Measurements from ENCODE around the gene HDDC2. TPM values are rescaled to one million over a fixed set of nuclear protein-coding genes. Genes with fewer than 3 reads are reported as not detected.

The HDDC2 gene
- total RNA-seq, 1 experiment from 2014 or later, result 95.6 TPM

DNA sequence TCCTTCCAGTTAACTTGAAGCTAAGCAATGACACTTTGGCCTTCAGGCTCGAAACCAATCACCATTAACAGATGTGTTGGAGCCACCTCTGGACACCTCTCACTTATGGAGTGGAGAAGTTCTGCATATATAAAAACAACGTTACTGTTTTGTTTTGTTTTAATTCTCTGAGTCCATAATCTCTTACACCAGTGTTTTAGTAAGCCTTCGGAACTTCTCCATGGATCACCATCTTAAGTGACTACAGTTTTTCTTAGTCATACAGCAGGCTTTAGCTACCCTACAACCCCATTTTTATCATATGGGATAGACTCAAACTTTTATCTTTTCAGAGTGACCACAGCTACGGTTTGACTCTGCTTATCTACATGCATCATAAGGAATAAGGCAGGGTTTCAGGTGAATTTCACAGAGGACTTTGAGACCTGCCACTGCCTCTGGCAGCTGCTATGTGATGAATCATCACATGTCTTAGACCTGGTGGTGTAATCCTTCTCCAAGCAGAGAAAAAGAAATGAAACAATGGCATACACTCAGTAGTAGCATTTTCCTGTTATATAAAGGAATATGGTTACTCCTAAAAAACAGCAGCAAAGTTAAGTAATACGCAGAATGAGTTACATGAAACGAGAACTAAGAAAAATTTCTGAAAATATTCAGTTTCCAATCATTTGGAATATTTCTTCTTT lies 5.5 kb upstream of the HDDC2 start:
- intact Hi-C loops (cut with micrococcal nuclease), result no loop called here
- Histone ChIP-seq H3K4me3 (replicated peaks in 1 of 2; ENCODE audit: low read depth in 1 of 2, low read length in 2 of 2) (no peak overlapping the region), H3K27me3 (ENCODE audit: insufficient read depth, low read length) (no peaks in the 10 kb centered on the region), H3K4me1 (ENCODE audit: control insufficient read depth in 1 of 2, insufficient read depth in 2 of 2, low read length in 2 of 2) (peaks cover 0 to under 1% of the 10 kb centered on the region in 2 experiments; a peak in 2 of 4 replicates), H3K9ac (ENCODE audit: low read length) (no peak overlapping the region), H4K20me1 (ENCODE audit: insufficient read depth) (no peaks in the 10 kb centered on the region), H3K4me2 (ENCODE audit: low read length) (no peak overlapping the region), H3K79me2 (ENCODE audit: insufficient read depth, low read length) (no peaks in the 10 kb centered on the region), H2AFZ (ENCODE audit: low read depth, low read length, poor library complexity, severe bottlenecking) (no peak overlapping the region), H3K36me3 (ENCODE audit: control insufficient read depth in 1 of 2, insufficient read depth in 2 of 2, low read length in 2 of 2) (no peaks in the 10 kb centered on the region), H3K9me3 (ENCODE audit: control insufficient read depth in 1 of 2, insufficient read depth in 1 of 2, low read depth in 1 of 2, low read length in 2 of 2) (no peaks in the 10 kb centered on the region), H3K27ac (ENCODE audit: low read depth, low read length) (no peak overlapping the region), H3K9me2 (ENCODE audit: insufficient read depth) (no peaks in the 10 kb centered on the region)
- DNase-seq (ENCODE audit: low read depth, low spot score) (no peak), ATAC-seq (no peak)
- ChIA-PET POLR2A (no interaction called here), RAD21 (ENCODE audit: low non-redundant PET in 1 of 2, low total read pairs in 2 of 2, uncharacterized antibody in 2 of 2, unreplicated experiment in 2 of 2) (no interaction called here), CTCF (interaction anchor here (1.0 kb wide), 1 partner anchor 446 kb away, joined by 3 read pairs; no protein-coding TSS in a partner anchor)
- BruUV-seq (replicated peaks), result no TSS peak
- no peak for TF ChIP-seq SIN3A (IDR thresholded peaks at IDR 0.05; ENCODE audit: low read depth)
- TF ChIP-seq SRF (IDR thresholded peaks at IDR 0.05; ENCODE audit: low read depth), result no peak
- TF ChIP-seq, protein P1, sequence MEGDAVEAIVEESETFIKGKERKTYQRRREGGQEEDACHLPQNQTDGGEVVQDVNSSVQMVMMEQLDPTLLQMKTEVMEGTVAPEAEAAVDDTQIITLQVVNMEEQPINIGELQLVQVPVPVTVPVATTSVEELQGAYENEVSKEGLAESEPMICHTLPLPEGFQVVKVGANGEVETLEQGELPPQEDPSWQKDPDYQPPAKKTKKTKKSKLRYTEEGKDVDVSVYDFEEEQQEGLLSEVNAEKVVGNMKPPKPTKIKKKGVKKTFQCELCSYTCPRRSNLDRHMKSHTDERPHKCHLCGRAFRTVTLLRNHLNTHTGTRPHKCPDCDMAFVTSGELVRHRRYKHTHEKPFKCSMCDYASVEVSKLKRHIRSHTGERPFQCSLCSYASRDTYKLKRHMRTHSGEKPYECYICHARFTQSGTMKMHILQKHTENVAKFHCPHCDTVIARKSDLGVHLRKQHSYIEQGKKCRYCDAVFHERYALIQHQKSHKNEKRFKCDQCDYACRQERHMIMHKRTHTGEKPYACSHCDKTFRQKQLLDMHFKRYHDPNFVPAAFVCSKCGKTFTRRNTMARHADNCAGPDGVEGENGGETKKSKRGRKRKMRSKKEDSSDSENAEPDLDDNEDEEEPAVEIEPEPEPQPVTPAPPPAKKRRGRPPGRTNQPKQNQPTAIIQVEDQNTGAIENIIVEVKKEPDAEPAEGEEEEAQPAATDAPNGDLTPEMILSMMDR (IDR thresholded peaks at IDR 0.05 in 2 of 3, conservative IDR thresholded peaks at IDR 0.05 in 1 of 3; ENCODE audit: borderline replicate concordance in 1 of 3, insufficient read depth in 1 of 3, low read depth in 2 of 3, low read length in 2 of 3), result no peak
- TF ChIP-seq, protein P2, sequence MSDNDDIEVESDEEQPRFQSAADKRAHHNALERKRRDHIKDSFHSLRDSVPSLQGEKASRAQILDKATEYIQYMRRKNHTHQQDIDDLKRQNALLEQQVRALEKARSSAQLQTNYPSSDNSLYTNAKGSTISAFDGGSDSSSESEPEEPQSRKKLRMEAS (IDR thresholded peaks at IDR 0.05), result no peak
- TF ChIP-seq, protein P3, sequence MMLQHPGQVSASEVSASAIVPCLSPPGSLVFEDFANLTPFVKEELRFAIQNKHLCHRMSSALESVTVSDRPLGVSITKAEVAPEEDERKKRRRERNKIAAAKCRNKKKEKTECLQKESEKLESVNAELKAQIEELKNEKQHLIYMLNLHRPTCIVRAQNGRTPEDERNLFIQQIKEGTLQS (IDR thresholded peaks at IDR 0.05), result no peak
- TF ChIP-seq POLR2AphosphoS5 (IDR thresholded peaks at IDR 0.05; ENCODE audit: low read depth, low read length), result no peak
- no peak for TF ChIP-seq ZFX (IDR thresholded peaks at IDR 0.05)
- no peak for TF ChIP-seq EGR1 (IDR thresholded peaks at IDR 0.05; ENCODE audit: low read depth)
- no peak for TF ChIP-seq SP1 (IDR thresholded peaks at IDR 0.05; ENCODE audit: low read depth)
- no peak for TF ChIP-seq YY1 (IDR thresholded peaks at IDR 0.05; ENCODE audit: extremely low read depth, insufficient replicate concordance, low read depth, low read length)
- TF ChIP-seq CEBPB (IDR thresholded peaks at IDR 0.05; ENCODE audit: low read depth), result no peak
- TF ChIP-seq CBX3 (IDR thresholded peaks at IDR 0.05; ENCODE audit: low read depth), result no peak
- TF ChIP-seq TCF7L2 (IDR thresholded peaks at IDR 0.05; ENCODE audit: borderline replicate concordance, extremely low read depth, insufficient read depth, insufficient read length), result no peak
- no peak for TF ChIP-seq RAD21 (IDR thresholded peaks at IDR 0.05; ENCODE audit: low read depth)
- no peak for TF ChIP-seq ZNF274 (IDR thresholded peaks at IDR 0.05; ENCODE audit: low read depth, low read length)

Measured in HCT116 (cell line).